Suprapubic skin (tissue), 4 donors: Measurements from ENCODE around the gene CD86.

Source experiments
- POLR2A ChIP-seq, 2 donors: fragments of 450-650 bp; IDR thresholded peaks; one replicate each; pipeline ENCODE4 v1.6.1; 2017; ENCODE audit warnings: antibody characterized with exemption in 2 of 2, mild to moderate bottlenecking in 2 of 2, moderate library complexity in 2 of 2
- POLR2AphosphoS5 ChIP-seq, 3 donors: sonication (generic); formaldehyde crosslinking; IDR thresholded peaks; one replicate each; pipeline ENCODE4 v1.6.1; 2017; ENCODE audit warnings: antibody characterized with exemption in 3 of 3
- TF ChIP-seq, protein P1 (sequence below), 2 donors: fragments of 200-600 bp in 1 of 2; fragments of 450-650 bp in 1 of 2; sonication (generic) in 1 of 2; IDR thresholded peaks; one replicate each; pipeline ENCODE4 v1.5.1; 2016 to 2019; ENCODE audit warnings: antibody characterized with exemption in 2 of 2, mild to moderate bottlenecking in 1 of 2, moderate library complexity in 1 of 2

DNA sequence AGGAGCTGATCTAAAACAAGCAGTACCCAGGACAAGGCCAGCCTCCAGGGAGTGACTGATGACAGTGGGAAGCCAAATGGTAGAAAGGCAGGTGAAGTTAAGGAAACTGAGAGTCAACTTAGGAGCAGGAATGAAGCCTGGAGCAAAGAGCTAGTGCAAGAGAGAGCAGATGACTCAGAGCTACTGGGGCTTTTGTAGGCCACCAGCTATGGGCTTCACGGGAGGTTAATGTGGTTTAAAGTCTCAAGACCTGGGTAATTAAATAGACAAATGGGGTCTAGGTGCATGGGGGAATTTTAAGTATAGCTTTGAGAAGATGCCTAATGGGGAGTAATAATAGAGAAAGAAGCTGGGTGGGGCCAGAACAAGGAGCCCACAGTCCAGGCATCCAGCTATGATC is 3.1 kb downstream of the CD86 start:
- TF ChIP-seq, protein P1, sequence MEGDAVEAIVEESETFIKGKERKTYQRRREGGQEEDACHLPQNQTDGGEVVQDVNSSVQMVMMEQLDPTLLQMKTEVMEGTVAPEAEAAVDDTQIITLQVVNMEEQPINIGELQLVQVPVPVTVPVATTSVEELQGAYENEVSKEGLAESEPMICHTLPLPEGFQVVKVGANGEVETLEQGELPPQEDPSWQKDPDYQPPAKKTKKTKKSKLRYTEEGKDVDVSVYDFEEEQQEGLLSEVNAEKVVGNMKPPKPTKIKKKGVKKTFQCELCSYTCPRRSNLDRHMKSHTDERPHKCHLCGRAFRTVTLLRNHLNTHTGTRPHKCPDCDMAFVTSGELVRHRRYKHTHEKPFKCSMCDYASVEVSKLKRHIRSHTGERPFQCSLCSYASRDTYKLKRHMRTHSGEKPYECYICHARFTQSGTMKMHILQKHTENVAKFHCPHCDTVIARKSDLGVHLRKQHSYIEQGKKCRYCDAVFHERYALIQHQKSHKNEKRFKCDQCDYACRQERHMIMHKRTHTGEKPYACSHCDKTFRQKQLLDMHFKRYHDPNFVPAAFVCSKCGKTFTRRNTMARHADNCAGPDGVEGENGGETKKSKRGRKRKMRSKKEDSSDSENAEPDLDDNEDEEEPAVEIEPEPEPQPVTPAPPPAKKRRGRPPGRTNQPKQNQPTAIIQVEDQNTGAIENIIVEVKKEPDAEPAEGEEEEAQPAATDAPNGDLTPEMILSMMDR (IDR thresholded peaks at IDR 0.05) = no peak
- TF ChIP-seq POLR2A (IDR thresholded peaks at IDR 0.05) (no peak), POLR2AphosphoS5 (IDR thresholded peaks at IDR 0.05) (no peak)
